Mesothelial cell of epicardium (in vitro differentiated cells): ENCODE measurements around the gene C3orf20. TPM values are rescaled to one million over a fixed set of nuclear protein-coding genes. Genes with fewer than 3 reads are reported as not detected.

ENCODE experiments used
- DNase-seq, 2 experiments: peaks; one replicate each; pipeline ENCODE4 v3.0.0; 2021; ENCODE audit warnings: low spot score in 2 of 2; ENCODE audit not compliant: unreplicated experiment in 2 of 2
- H3K27ac Mint-ChIP-seq: 2 replicates; pipeline ENCODE4 v1.8.0; 2021; ENCODE audit warnings: mixed read lengths
- H3K27me3 Mint-ChIP-seq: 2 replicates; pipeline ENCODE4 v1.8.0; 2021; ENCODE audit warnings: low read depth, mixed read lengths
- H3K36me3 Mint-ChIP-seq: 2 replicates; pipeline ENCODE4 v1.8.0; 2021; ENCODE audit warnings: mixed read lengths
- H3K4me1 Mint-ChIP-seq: 2 replicates; pipeline ENCODE4 v1.8.0; 2021; ENCODE audit warnings: mixed read lengths
- H3K4me3 Mint-ChIP-seq: 2 replicates; pipeline ENCODE4 v1.8.0; 2021; ENCODE audit warnings: mild to moderate bottlenecking, moderate library complexity, mixed read lengths
- H3K9me3 Mint-ChIP-seq: 2 replicates; pipeline ENCODE4 v1.8.0; 2021; ENCODE audit warnings: mixed read lengths
- total RNA-seq: library from RNA; stranded (reverse); gene quantifications from 3 replicates; pipeline ENCODE4 v1.2.1, GENCODE V29; 2021
- TF ChIP-seq, protein P1 (sequence below): fragments of 200-600 bp; sonication (generic); IDR thresholded peaks from one replicate; pipeline ENCODE4 v1.5.0; 2021; ENCODE audit warnings: antibody characterized with exemption; ENCODE audit not compliant: unreplicated experiment

The C3orf20 gene
- total RNA-seq, 1 donor from 2014 or later = 0.13 TPM

DNA sequence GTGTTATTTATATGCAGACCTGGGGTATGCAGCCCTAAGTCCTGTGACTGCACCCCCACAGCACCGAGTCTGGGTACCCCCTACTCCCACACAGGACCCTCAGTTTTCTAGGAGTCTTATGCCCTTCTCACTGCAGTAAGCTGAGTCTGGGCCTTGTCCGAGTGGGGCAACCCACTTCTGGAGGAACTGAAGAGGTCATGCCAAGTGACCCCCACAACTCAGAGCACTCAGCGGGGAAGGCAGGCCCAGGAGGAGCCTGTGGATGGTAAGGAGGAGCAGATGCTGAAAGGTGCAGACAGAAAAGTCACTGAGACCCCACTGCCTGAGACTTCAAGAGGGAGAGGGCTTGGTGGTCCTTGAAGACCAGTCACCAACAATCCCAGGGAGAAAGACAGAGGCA lies 87.8 kb downstream of the C3orf20 start:
- Mint-ChIP-seq H3K4me3 (no peak overlapping the region), H3K36me3 (no peaks in the 10 kb centered on the region), H3K27ac (no peak overlapping the region), H3K27me3 (peaks cover under 1% of the 10 kb centered on the region), H3K9me3 (peaks cover 4% of the 10 kb centered on the region), H3K4me1 (peaks cover 3% of the 10 kb centered on the region)
- TF ChIP-seq, protein P1, sequence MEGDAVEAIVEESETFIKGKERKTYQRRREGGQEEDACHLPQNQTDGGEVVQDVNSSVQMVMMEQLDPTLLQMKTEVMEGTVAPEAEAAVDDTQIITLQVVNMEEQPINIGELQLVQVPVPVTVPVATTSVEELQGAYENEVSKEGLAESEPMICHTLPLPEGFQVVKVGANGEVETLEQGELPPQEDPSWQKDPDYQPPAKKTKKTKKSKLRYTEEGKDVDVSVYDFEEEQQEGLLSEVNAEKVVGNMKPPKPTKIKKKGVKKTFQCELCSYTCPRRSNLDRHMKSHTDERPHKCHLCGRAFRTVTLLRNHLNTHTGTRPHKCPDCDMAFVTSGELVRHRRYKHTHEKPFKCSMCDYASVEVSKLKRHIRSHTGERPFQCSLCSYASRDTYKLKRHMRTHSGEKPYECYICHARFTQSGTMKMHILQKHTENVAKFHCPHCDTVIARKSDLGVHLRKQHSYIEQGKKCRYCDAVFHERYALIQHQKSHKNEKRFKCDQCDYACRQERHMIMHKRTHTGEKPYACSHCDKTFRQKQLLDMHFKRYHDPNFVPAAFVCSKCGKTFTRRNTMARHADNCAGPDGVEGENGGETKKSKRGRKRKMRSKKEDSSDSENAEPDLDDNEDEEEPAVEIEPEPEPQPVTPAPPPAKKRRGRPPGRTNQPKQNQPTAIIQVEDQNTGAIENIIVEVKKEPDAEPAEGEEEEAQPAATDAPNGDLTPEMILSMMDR = no peak
- DNase-seq = no peak

DNA sequence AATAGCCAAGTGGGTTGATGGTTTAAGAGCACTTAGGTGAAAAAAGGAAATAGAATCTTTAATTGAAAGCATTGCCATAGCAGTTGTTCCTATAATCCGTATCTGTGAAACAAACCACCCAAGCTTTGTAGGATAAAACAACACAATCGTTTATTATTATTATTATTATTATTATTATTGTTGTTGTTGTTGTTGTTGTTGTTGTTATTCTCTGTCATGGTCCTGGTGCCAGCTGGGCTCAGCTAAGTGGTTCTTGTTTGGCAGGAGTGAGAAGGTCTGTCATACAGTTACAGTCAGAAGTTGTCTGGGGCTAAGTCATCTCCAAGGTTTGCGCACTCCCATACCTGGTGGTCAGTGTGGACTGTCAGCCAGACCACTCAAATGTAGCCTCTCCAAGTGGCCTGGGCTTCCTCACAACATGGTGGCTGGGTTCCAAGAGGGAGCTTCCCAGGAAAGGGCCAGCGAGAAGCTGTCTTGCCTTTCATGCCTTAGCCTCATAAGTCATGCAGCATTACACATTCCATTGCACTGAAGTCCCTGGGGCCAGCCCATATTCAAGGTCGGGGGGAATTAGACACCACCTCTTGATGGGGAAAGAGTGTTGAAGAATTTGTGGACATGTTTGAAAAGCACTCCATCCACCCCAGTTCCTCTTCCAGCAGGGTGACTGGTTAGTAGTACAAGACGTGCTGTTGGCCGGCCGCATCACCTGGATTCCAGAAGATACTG lies 89.6 kb downstream of the C3orf20 start:
- no peak for DNase-seq
- H3K9me3 Mint-ChIP-seq = peaks cover 4% of the 10 kb centered on the region
- H3K27me3 Mint-ChIP-seq = peaks cover 2% of the 10 kb centered on the region
- H3K36me3 Mint-ChIP-seq = no peaks in the 10 kb centered on the region
- H3K4me3 Mint-ChIP-seq = no peak overlapping the region
- peaks cover 3% of the 10 kb centered on the region for H3K4me1 Mint-ChIP-seq
- TF ChIP-seq, protein P1 = no peak
- H3K27ac Mint-ChIP-seq = no peak overlapping the region

DNA sequence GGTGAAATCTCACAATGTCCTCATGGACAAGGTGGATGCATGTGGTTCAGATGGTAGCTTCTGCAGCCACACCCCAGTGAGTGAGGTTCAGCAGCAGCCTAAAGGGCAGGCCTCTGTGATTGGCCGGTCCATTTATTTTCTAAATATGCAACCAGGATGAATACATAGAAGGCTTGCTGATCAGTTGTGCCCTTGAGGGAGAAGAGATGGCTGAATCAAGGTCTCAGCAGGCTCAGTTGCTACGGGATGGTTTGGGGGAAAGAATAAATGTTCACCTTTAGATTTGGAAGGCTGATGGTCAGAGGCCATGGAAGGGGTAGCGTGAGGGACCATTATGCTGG lies 90.1 kb downstream of the C3orf20 start:
- TF ChIP-seq, protein P1 = no peak
- Mint-ChIP-seq H3K27me3 (peaks cover 2% of the 10 kb centered on the region), H3K4me1 (peaks cover 3% of the 10 kb centered on the region), H3K4me3 (no peak overlapping the region), H3K9me3 (peaks cover 4% of the 10 kb centered on the region), H3K27ac (no peak overlapping the region), H3K36me3 (no peaks in the 10 kb centered on the region)
- no peak for DNase-seq

DNA sequence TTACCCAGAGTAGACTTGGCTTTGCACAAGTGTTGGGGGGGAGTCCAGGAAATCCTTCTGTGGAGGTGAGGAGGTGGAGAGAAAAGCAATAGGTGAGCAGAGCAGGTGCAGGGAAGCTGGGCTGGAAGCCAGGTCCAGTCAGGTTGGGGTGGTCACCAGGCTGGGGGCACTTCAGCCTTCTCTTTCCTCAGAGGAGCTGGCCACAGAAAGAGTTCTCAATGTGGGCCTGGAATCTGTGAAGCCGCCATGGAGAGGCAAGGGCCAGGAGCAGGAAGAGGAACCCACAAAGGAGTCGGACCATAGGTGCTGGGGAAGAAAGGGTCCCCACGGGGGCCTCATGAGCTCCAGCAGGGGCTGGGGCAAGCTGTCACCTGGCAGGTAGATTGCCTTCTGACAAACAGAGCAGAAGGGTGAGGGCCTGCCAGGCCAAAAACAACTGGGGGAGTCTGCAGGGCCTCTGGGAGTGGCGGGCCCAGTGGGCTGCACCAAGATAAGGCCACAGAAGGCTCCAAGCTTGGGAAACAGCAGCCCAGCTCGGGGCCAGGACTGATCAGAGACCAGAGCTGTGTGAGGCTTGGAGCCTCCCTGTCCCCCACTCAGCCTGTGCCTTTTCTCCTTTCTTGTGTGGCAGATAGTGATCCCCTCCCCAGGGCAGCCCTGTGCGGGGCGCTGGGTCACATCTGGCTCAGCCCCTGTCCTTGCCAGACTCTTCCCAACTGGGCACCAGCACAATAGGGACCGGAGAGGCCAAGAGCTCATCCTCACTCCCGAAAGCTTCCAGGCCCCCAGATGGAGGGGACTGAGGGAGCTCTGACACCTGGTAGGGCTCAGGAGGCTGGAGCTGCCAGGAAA lies 90.9 kb downstream of the C3orf20 start:
- H3K27ac Mint-ChIP-seq = no peak overlapping the region
- H3K9me3 Mint-ChIP-seq = peaks cover 4% of the 10 kb centered on the region
- H3K4me1 Mint-ChIP-seq = peaks cover 3% of the 10 kb centered on the region
- H3K4me3 Mint-ChIP-seq = no peak overlapping the region
- no peak for DNase-seq
- no peaks in the 10 kb centered on the region for H3K36me3 Mint-ChIP-seq
- TF ChIP-seq, protein P1 = no peak
- peaks cover 2% of the 10 kb centered on the region for H3K27me3 Mint-ChIP-seq

DNA sequence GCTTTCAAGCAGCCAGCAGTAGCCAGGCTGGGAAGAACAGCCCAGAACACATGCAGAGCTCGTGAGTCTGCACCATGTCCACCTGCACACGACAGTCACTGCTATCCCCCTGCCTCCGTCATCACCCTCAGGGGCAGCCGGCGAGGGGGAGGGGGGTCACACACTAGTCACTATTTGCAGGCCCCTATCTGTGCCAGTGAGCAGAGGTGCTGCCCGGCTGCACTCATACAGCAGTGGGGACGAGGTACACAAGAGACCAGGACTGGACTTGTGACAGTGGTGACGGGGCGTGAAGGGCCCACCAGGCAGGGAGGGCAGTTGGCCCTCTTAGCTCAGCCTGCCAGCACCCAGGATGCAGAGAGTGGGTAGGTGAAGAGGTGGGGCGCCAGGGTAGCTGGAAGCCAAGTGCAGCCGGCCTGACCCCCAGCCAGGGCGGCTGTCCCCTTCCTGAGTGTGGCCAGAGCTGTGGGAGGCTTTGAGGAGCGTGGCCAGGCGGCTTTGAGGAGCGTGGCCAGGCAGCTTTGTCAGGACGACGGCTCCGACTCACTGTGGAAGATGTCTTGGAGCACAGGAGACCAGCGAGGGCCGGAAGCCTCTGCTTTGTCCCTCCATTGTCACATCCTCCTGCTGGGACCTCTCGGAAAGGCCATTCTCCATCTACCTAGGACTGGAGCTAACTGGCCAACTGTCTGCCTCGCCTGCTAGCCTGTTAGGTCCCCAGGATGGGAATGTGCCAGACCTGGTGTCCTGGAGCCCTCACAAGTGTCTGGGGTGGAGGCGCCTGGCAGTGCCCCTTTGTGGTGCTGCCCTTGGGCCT lies 91.7 kb downstream of the C3orf20 start:
- H3K27me3 Mint-ChIP-seq = peaks cover 2% of the 10 kb centered on the region
- TF ChIP-seq, protein P1 = no peak
- no peaks in the 10 kb centered on the region for H3K36me3 Mint-ChIP-seq
- no peak overlapping the region for H3K4me3 Mint-ChIP-seq
- DNase-seq = no peak
- H3K9me3 Mint-ChIP-seq = peaks cover 4% of the 10 kb centered on the region
- no peak overlapping the region for H3K27ac Mint-ChIP-seq
- H3K4me1 Mint-ChIP-seq = no peaks in the 10 kb centered on the region
